ENCODE data around the gene JPH3.
"Not testable (repeated sequence)": the region's sequence is repeated elsewhere in the genome, so short reads cannot be mapped to it uniquely, and the experiment has no call there.

Gene JPH3

GRCh38 chr16:87707714-87708580 lies 105.6 kb downstream of the JPH3 start:
- H3K4me1 Mint-ChIP-seq: peaks cover 24% of the 10 kb centered on the region
- CTCF ChIA-PET: no interaction called here
- peaks cover 35% of the 10 kb centered on the region for H3K36me3 Mint-ChIP-seq
- no peak overlapping the region for H3K27ac Mint-ChIP-seq
- no peak overlapping the region for H3K4me3 Mint-ChIP-seq
- DNase-seq: no peak
- no peaks in the 10 kb centered on the region for H3K27me3 Mint-ChIP-seq
- no peaks in the 10 kb centered on the region for H3K9me3 Mint-ChIP-seq

- Mint-ChIP-seq H3K36me3 (peaks cover 35% of the 10 kb centered on the region), H3K9me3 (no peaks in the 10 kb centered on the region), H3K4me1 (peaks cover 24% of the 10 kb centered on the region), H3K27me3 (no peaks in the 10 kb centered on the region), H3K27ac (no peak overlapping the region), H3K4me3 (no peak overlapping the region)
- no peak for DNase-seq
- CTCF ChIA-PET: no interaction called here
Observed at GRCh38 chr16:87708881-87709638, 106.8 kb downstream of the JPH3 start.

GRCh38 chr16:87709677-87710076 lies 107.4 kb downstream of the JPH3 start:
- no peaks in the 10 kb centered on the region for H3K9me3 Mint-ChIP-seq
- H3K27ac Mint-ChIP-seq: no peak overlapping the region
- H3K4me1 Mint-ChIP-seq: peaks cover 26% of the 10 kb centered on the region
- no peak overlapping the region for H3K4me3 Mint-ChIP-seq
- no peaks in the 10 kb centered on the region for H3K27me3 Mint-ChIP-seq
- peaks cover 37% of the 10 kb centered on the region for H3K36me3 Mint-ChIP-seq
- DNase-seq: no peak
- CTCF ChIA-PET: no interaction called here

GRCh38 chr16:87710887-87711286 lies 108.6 kb downstream of the JPH3 start:
- no peak for DNase-seq
- Mint-ChIP-seq H3K27ac (no peak overlapping the region), H3K36me3 (peaks cover 45% of the 10 kb centered on the region), H3K4me1 (peaks cover 34% of the 10 kb centered on the region), H3K27me3 (no peaks in the 10 kb centered on the region), H3K4me3 (no peak overlapping the region), H3K9me3 (no peaks in the 10 kb centered on the region)
- CTCF ChIA-PET: no interaction called here

- Mint-ChIP-seq H3K4me3 (no peak overlapping the region), H3K4me1 (peaks cover 34% of the 10 kb centered on the region), H3K36me3 (peaks cover 45% of the 10 kb centered on the region), H3K9me3 (no peaks in the 10 kb centered on the region), H3K27ac (peak overlapping the region; percentile 94), H3K27me3 (no peaks in the 10 kb centered on the region)
- CTCF ChIA-PET: interaction anchor here (0.7 kb wide), 1 partner anchor 57 kb away, joined by 3 read pairs; no protein-coding TSS in a partner anchor
- DNase-seq: no peak
Observed at GRCh38 chr16:87712184-87712762, 110.0 kb downstream of the JPH3 start.

- CTCF ChIA-PET: interaction anchor here (0.7 to 1.1 kb wide), 4 partner anchors 11 to 246 kb away, joined by 3 read pairs; no protein-coding TSS in a partner anchor
- Mint-ChIP-seq H3K9me3 (no peaks in the 10 kb centered on the region), H3K27ac (peak overlapping the region; percentile 94), H3K36me3 (peaks cover 41% of the 10 kb centered on the region), H3K27me3 (no peaks in the 10 kb centered on the region), H3K4me1 (peaks cover 39% of the 10 kb centered on the region), H3K4me3 (no peak overlapping the region)
- DNase-seq: peak; percentile 80
Observed at GRCh38 chr16:87713451-87714229, 111.3 kb downstream of the JPH3 start.

GRCh38 chr16:87715231-87715630 lies 112.9 kb downstream of the JPH3 start:
- CTCF ChIA-PET: no interaction called here
- Mint-ChIP-seq H3K4me3 (no peak overlapping the region), H3K9me3 (no peaks in the 10 kb centered on the region), H3K4me1 (peaks cover 39% of the 10 kb centered on the region), H3K36me3 (peaks cover 48% of the 10 kb centered on the region), H3K27me3 (no peaks in the 10 kb centered on the region), H3K27ac (peak overlapping the region; percentile 74)
- no peak for DNase-seq

- Mint-ChIP-seq H3K27ac (peak overlapping the region; percentile 74), H3K4me3 (no peak overlapping the region), H3K4me1 (peaks cover 39% of the 10 kb centered on the region), H3K9me3 (no peaks in the 10 kb centered on the region), H3K27me3 (no peaks in the 10 kb centered on the region), H3K36me3 (peaks cover 47% of the 10 kb centered on the region)
- CTCF ChIA-PET: no interaction called here
- DNase-seq: no peak
Observed at GRCh38 chr16:87715658-87716057, 113.3 kb downstream of the JPH3 start.

- Mint-ChIP-seq H3K4me1 (peaks cover 20% of the 10 kb centered on the region), H3K27ac (peak overlapping the region; percentile 67), H3K36me3 (peaks cover 60% of the 10 kb centered on the region)
- H3K4me3 Mint-ChIP-seq, H3K27me3 Mint-ChIP-seq, DNase-seq, CTCF ChIA-PET, H3K9me3 Mint-ChIP-seq: not testable (repeated sequence)
Observed at GRCh38 chr16:87718831-87719230, 116.5 kb downstream of the JPH3 start.

GRCh38 chr16:87720446-87720845 lies 118.1 kb downstream of the JPH3 start:
- H3K4me1 Mint-ChIP-seq: peaks cover 7% of the 10 kb centered on the region
- H3K27me3 Mint-ChIP-seq: no peaks in the 10 kb centered on the region
- no peaks in the 10 kb centered on the region for H3K9me3 Mint-ChIP-seq
- H3K27ac Mint-ChIP-seq: no peak overlapping the region
- H3K36me3 Mint-ChIP-seq: peaks cover 58% of the 10 kb centered on the region
- CTCF ChIA-PET: no interaction called here
- H3K4me3 Mint-ChIP-seq: no peak overlapping the region
- no peak for DNase-seq

GRCh38 chr16:87721622-87722585 lies 119.6 kb downstream of the JPH3 start:
- peaks cover 62% of the 10 kb centered on the region for H3K36me3 Mint-ChIP-seq

GRCh38 chr16:87722590-87723225 lies 120.4 kb downstream of the JPH3 start:
- no peak overlapping the region for H3K4me3 Mint-ChIP-seq
- H3K27ac Mint-ChIP-seq: no peak overlapping the region
- no peaks in the 10 kb centered on the region for H3K9me3 Mint-ChIP-seq
- H3K4me1 Mint-ChIP-seq: peaks cover 9% of the 10 kb centered on the region
- DNase-seq: no peak
- CTCF ChIA-PET: no interaction called here
- H3K27me3 Mint-ChIP-seq: no peaks in the 10 kb centered on the region
- peaks cover 64% of the 10 kb centered on the region for H3K36me3 Mint-ChIP-seq

More at GRCh38 chr16:87721622-87722585, 119.6 kb downstream of the JPH3 start:
- H3K27ac Mint-ChIP-seq: no peak overlapping the region
- no peaks in the 10 kb centered on the region for H3K9me3 Mint-ChIP-seq
- peaks cover 8% of the 10 kb centered on the region for H3K4me1 Mint-ChIP-seq
- no peak overlapping the region for H3K4me3 Mint-ChIP-seq
- DNase-seq: no peak
- CTCF ChIA-PET: no interaction called here
- H3K27me3 Mint-ChIP-seq: no peaks in the 10 kb centered on the region

- H3K9me3 Mint-ChIP-seq: no peaks in the 10 kb centered on the region
- H3K27me3 Mint-ChIP-seq: no peaks in the 10 kb centered on the region
- H3K27ac Mint-ChIP-seq: no peak overlapping the region
- CTCF ChIA-PET: no interaction called here
- peaks cover 7% of the 10 kb centered on the region for H3K4me1 Mint-ChIP-seq
- H3K4me3 Mint-ChIP-seq: no peak overlapping the region
- no peak for DNase-seq
- peaks cover 61% of the 10 kb centered on the region for H3K36me3 Mint-ChIP-seq
Observed at GRCh38 chr16:87723226-87723623, 120.9 kb downstream of the JPH3 start.
